Esophagus mucosa (tissue), 1 donor: Measurements from ENCODE around the gene ZNF133. TPM values are rescaled to one million over a fixed set of nuclear protein-coding genes. Genes with fewer than 3 reads are reported as not detected.
A peak's percentile ranks its signal among the peaks of the same experiment; 100 is the strongest.
"Not testable (repeated sequence)": the region's sequence is repeated elsewhere in the genome, so short reads cannot be mapped to it uniquely, and the experiment has no call there.

Experiments used
- ATAC-seq: fragments of 200-7000 bp; cut with Tn5 transposase; one replicate; pipeline ENCODE4 v1.9.1; 2020
- total RNA-seq: library from RNA; stranded (reverse); gene quantifications from one replicate; pipeline ENCODE4 v1.2.4, GENCODE V29; 2023
- donor health status: DM: yes; HTN: yes; CAD: no.

Gene ZNF133
- total RNA-seq, 1 donor from 2014 or later, result 7.1 TPM

DNA sequence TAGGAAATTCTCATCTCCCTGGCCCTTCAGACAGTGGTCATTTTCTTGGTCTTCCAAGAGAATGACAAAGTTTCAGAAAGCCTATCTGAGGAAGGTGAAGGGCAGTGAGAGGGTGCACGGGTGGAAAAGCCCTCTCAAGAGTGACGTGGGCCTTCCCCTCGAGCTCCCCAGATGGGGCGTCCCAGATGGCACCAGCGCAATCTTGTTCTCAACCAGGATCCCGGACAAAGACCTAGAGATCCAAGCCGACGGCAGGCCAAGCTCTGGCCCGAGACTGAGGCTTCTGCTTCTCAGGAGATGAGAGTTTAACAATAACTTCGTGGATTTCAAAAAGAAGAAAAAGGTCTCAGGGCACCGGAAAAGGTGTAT lies 797 bp upstream of the ZNF133 start:
- ATAC-seq, result no peak

DNA sequence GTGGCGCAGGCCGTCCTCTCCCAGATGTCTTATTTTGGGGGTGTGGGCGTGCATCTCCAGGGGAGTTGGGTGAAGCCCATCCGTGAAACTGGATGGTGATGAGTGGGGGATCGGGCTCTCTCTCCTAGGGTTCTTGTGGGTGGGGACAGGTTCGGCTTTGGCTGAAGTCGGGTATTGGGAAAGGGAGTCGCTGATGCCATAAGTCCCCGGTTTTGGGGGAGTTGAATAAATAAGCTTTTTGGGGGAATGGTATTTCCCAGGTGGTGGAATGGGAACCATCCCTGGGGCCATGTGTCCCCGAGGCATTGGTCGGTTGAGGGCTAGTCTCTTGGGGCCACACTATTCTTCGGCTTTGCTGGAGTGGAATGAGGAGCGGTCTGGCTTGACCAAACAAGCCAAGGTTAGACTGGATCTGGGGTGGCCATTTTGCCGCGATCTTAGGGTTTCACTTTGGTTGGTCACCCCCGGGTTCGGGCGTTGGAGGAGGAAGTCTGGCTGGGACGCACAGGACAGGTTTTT lies 481 bp downstream of the ZNF133 start:
- peak; percentile 22 for ATAC-seq

DNA sequence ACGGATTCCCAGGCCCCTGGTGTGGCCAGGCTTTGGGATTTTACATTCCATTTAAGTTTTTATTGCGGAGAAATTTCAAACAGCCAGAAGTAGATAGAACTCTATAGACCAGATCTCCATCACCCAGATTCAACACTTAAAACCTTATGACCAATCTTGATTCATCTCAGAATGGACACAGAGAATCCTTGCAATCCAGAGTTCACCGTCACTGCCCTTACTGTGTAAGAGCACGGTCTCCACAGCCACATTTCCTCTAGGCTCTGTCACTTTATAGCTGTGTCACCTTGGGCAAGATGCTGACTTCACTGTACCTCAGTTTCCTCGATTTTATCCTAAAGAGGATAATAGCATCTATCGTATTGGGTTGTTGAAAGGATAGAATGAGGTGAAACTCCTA lies 979 bp downstream of the ZNF133 start:
- no peak for ATAC-seq

DNA sequence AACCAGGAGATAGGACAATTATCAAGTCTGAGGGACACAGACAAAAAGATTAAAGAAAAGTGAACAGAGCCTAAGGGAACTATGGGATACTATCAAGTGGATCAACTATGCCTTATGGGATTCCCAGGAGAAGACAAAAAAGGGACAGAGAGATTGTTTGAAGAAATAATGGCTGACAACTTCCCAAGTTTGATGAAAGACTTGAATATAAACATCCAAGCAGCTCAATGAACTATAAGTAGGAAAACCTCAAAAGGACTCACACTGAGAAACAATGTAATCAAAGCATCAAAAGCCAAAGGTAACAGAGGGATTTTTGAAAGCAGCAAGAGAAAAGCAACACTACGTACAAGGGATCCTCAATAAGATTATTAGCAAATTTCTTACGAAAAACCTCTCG lies 11.0 kb downstream of the ZNF133 start:
- no peak for ATAC-seq

- ATAC-seq, result no peak
Observed at GRCh38 chr20:18304618-18305017, 16.3 kb downstream of the ZNF133 start.

- no peak for ATAC-seq
Observed at GRCh38 chr20:18307301-18307700, 19.0 kb downstream of the ZNF133 start.

DNA sequence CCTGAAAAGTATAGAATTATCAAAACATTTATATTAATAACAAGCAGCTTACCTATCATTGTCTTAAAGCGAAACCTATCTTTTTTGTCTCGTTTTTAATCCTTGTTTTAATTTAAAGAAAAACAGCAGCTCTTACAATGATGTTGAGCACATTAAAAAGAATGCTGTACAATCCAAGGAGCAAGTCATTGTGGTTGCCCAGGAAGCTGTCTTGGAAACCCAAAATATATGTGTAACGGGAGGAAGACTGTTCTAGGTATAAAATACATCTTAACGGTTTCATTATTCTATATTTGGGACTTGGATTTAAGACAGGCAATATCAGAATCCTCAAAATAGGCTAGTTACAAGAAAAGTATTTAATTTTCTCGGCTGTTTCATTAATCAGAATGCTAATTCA lies 21.7 kb downstream of the ZNF133 start:
- no peak for ATAC-seq

DNA sequence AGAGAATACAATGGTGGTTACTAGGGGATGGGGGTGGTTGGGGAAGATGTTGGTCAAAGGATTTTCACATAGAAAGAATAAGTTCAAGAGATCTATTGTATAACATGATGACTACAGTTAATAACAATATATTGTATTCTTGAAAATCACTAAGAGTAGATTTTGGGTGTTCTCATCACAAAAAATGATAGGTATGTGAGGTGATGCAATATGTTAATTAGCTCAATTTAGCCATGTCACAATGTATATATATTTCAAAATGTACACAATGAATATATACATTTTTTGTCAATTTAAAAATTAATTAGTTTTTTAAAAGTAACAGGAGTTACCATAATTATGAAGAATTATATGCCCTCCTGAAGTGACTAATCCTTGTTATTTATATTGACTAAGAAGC lies 22.3 kb downstream of the ZNF133 start:
- ATAC-seq, result no peak

DNA sequence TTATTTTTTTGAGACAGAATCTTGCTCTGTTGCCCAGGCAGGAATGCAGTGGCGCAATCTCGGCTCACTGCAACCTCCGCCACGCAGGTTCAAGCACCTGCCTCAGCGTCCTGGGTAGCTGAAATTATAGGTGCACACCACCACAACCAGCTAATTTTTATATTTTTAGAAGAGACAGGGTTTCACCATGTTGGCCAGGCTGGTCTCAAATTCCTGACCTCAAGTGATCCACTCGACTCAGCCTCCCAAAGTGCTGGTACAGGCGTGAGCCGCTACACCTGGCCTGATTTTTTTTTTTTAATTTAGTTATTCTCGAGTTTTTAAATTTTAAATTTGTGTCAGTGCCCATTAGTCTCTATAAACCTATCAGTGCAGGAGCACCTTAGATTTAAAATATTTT lies 24.4 kb downstream of the ZNF133 start:
- ATAC-seq, result no peak

DNA sequence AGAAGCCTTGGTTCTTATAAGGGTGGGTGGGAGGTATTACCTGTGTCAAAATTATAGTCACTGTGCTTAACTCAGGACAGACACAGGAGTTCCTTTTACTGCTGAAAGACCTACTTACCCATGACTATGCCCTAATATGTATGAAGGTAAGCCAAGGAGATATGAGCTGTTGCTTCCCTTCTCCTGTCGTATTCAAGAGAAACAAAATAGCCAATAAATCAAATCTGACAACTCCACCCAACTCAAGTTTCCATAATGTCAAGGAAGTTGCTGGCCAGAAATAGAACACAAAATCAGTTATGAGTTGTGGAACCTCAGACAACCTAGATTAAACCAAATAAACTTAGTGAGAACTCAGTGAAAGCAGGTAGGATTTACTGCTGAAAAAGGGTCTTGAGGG lies 25.1 kb downstream of the ZNF133 start:
- ATAC-seq, result no peak

- ATAC-seq, result peak; percentile 91
Observed at GRCh38 chr20:18314786-18315406, 26.6 kb downstream of the ZNF133 start.

DNA sequence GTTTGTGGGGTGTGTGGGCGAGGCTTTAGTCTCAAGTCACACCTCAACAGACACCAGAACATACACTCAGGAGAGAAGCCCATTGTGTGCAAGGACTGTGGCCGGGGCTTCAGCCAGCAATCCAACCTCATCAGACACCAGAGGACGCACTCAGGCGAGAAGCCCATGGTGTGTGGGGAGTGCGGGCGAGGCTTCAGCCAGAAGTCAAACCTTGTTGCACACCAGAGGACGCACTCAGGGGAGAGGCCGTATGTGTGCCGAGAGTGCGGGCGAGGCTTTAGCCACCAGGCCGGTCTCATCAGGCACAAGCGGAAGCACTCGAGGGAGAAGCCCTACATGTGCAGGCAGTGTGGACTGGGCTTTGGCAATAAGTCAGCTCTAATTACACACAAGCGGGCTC lies 27.8 kb downstream of the ZNF133 start:
- ATAC-seq, result no peak

- no peak for ATAC-seq
Observed at GRCh38 chr20:18321316-18321715, 33.0 kb downstream of the ZNF133 start.

GRCh38 chr20:18321976-18322950 lies 33.9 kb downstream of the ZNF133 start:
- ATAC-seq, result no peak

DNA sequence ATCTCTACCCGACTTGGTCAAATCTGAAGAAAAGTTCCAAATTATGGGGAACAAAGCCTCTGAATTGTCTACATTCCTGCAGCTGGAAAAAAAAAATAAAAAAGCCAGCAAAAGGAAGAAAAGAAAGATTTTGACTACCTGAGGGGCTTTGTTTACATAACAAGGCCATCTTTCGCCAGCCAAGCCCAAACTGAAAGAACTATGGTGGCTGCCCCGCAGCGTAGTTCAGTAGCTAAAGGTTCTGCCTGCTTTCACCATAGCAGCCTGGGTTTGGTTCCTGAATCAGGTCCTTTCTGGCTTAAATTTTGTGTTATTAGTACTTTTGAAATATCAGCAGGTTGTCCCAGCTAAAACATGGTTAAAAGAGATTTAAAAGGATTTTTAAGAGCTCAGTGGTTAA lies 35.4 kb downstream of the ZNF133 start:
- ATAC-seq, result no peak

- no peak for ATAC-seq
Observed at GRCh38 chr20:18324596-18325089, 36.3 kb downstream of the ZNF133 start.

DNA sequence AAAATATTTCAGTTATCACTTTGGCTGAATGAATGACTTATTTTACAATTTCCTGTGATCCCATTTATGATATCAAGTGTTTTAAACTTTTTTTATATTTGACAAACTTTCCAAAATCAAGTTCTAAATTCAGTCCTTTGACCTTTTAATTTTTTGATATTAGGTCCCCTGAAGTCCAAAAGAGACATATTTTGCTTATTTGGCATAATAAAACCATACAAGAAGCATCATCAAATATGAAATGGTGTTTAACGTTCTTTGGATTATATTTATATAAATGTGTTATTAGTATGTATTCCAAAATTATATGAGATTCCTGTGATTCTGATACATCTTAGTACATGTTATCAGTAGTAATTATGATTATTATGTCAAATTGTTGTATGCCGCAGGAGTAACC lies 38.7 kb downstream of the ZNF133 start:
- ATAC-seq, result no peak

DNA sequence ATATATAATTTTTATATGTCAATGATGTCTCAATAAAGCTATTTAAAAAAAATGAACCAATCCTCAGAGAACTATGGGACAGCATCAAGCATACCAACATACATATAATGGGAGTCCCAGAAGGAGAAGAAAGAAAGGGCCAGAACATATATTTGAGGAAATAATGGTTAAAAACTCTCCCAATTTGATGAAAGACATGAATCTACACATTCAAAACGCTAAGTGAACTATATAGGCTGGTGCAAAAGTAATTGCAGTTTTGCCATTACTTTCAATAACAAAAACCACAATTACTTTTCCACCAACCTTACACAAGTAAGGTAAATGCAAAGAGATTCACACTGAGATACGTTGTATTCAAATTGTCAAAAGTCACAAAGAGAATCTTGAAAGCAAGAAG lies 43.4 kb downstream of the ZNF133 start:
- ATAC-seq, result no peak

DNA sequence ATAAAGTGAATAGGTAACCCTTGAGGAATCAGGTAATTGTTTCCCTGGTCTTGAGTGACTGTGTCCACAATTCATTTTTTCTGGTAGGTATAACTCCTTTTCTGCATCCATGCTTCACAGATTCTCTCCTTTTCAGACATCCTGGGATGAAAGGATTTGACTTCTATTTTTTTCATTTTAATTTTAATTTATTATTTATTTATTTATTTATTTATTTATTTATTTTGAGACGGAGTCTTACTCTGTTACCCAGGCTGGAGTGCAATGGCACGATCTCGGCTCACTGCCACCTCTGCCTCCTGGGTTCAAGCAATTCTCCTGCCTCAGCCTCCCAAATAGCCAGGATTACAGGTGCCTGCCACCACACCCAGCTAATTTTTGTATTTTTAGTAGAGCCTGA lies 61.4 kb downstream of the ZNF133 start:
- not testable (repeated sequence) for ATAC-seq

- peak; percentile 38 for ATAC-seq
Observed at GRCh38 chr20:18359854-18360253, 71.5 kb downstream of the ZNF133 start.

GRCh38 chr20:18360635-18361034 lies 72.3 kb downstream of the ZNF133 start:
- ATAC-seq, result peak; percentile 99

DNA sequence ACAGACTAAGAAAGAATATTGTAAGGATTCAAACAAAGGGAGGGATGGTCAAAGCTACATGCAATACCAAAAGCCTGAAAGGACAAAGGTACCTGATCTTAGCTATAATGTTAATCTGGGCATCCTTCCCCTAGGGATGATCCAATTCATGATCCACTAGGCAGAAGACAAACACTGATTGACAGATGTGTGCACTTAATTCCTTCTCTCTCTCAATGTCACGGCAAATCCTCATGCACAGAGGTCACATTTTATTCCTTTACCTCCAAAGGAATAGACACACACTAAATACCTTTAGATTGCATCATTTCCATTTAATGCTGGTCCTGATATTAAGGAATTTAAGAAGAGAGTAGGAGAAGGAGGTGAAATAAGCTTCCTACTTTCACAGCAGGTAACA lies 73.4 kb downstream of the ZNF133 start:
- no peak for ATAC-seq

- no peak for ATAC-seq
Observed at GRCh38 chr20:18362916-18363315, 74.6 kb downstream of the ZNF133 start.

DNA sequence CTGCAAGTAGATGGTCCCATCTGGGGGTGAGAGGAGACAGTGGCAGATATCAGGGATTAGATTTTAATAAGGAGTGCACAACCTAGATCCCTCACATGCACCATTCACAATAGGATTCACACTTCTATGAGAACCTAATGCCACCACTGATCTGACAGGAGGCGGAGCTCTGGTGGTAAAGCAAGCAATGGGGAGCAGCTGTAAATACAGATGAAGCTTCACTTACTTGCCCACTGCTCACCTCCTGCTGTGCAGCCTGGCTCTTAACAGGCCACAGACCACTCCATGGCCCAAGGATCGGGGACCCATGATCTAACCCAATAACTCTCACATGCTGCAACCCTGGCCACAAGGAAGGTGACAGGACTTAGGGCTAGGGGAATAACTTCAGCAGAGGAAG lies 75.4 kb downstream of the ZNF133 start:
- no peak for ATAC-seq
